Activated T-cell treated with anti-CD3 and anti-CD28 coated beads, Interleukin-2, amount 50 U/mL, for 48 hours (primary cell): ENCODE results near the gene DPYD.

Source experiments
- DNase-seq, 2 experiments: peaks; one replicate each; pipeline ENCODE4 v3.0.0-alpha.2; 2020

DPYD gene

DNA sequence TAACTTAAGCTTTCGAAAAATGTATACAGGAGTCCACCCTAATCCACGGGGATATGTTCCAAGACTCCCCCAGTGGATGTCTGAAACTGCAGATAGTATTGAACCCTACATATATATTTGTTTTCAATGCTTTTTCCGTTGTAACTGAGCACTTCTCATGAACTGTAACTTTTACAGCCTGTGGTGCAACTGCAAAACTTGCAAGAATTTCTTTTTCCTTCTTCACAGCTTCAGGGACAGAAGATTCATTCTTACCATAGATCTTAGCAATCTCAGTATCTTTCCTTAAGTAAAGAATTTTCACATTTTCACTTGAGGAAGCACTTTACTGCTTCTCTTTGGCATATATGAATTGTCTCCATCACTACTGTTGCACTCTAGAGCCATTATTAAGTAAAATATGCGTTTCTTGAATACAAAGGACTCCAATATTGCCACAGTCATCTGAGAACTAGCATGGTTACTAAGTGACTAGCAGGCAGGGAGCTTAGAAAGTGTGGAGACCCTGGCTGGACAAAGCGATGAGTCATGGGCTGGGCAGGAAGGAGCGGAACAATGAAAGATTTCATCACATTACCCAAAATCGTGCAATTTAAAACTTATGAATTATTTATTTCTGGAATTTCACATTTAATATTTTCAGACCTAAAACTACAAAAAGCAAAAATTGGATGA, 14.1 kb downstream of the DPYD start:
- no peak for DNase-seq

DNA sequence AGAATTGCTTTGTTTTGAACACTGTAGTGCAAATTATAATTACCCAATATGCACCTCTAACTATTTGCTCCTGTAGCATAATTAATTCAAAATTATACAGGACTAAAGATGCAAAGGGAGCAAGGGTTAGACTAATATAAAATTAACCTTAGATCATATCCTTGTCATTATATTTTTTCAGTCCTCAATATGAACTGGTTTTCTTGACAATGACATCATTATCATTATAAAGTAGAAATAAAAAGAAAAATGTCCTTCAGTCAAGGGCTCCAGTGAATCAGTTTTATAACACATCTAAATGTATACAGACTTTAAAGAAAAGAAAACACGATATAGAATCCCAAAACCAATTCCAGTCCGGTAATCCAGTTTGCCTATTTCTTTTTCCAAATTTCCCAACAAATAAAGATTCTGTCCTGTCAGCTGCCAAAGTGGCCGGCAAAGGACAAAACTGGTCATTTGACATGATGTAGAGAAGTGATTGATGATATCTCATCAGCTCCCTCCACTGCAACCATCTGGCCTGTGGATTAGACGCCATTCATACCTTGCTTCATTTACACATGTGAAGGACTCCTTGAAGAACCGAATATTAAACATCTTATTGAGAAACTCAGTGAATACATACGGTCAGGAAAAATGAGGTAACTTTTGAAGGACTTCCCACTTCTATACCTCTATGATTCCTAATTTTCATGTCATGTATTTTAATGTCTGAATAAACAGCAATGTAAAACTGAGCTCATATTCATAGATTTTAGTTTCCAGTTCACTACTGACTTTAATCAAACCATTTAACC, 15.5 kb downstream of the DPYD start:
- no peak for DNase-seq

DNA sequence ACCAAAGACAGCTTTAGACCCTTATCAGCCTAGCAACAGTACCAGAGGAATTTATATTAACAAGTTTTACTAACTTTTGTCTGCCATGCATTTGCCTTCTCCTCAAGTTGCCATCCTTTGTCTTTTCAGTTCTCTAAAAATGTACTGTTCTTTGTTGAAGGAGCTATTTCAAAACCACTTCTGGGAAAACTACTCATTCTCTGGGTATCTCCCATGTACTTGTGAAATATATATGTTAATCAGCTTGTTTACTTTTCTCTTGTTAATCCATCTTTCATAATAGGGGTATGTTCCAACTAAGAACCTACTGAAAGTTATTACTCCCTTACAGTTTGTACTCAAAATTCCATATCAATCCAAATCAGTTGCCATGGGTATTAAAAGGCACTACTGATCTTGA, 16.3 kb downstream of the DPYD start:
- DNase-seq = no peak

DNA sequence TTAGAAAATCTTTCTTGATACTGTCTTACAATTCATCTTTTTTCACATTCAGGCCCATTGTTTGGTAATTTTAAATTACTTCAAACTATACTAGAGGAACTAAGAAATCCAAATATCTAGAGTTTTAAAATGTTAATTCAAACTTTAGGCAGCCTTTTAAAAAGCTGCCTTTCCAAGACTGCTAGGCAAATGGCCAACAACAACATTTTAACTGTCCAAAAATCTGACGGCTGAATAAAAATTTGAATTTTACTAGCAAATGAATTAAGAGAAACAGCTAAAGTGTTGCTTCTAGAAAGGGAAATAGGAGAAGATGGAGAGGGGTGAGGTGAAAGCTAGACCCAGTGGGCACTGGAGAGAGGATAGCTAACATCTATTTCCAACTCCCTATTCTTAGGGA, 17.2 kb downstream of the DPYD start:
- DNase-seq = no peak

DNA sequence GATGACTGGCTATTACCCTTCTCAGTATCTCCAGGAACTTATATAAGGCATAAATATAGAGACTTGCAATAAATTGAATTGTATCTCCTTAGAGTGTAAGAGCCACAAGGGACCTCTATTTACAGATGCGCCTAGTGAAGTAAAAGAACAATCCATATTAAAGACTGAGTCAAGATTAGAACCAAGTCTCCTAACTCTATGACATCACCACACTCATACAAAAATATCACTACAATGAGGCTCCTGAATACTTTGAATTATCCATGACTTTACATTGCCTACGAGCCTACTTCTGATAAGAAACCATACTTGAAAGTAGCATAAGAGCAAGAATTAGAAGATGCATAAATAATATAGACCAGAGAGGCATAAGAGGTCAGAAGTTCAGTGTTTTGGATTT, 18.8 kb downstream of the DPYD start:
- no peak for DNase-seq

DNA sequence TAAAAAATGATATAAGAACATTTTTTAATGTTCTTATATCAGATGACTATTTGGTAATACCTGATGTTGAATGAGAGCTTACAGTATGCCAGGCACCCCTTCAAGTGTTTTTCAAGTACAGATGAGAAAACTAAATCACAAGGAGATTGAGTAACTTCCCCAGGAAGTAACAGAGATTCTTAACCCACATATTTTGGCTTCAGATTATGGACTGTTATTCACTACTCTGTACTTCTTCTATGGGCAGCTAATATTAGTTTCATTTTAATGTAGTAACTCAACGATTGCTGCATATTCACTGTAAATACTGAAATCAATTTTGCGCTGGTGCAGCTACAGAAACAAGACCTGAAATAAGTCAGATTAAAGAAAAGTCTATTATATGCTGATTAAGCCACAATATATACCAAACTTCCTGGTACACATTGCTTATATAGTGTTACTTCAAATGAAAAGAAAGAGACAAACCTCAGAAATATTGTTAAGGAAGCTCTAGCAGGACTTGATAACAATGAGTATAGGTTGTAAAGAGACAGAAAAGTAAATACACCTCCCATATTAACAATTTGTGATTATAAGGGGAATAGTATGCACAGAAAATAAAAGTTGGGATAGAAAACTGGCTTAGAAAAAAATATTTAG, 19.7 kb downstream of the DPYD start:
- DNase-seq = no peak

DNA sequence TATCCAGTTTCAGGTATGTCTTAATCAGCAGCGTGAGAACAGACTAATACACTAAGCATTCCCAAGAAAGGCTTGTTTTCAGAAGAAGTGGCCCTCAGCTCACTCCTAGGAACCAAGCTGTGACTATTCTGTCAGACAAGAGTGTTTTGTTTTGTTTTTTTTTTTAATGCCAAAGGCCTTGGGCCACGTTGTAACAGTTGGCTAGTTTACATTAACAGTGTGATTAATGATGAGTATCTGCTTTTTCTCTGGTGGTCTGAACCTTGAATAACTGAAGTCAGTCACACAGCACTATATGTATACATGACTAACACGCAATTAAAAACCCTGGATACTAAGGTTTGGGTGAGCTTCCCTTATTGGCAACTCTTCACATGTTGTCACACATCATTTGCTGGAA, 21.9 kb downstream of the DPYD start:
- DNase-seq = no peak

DNA sequence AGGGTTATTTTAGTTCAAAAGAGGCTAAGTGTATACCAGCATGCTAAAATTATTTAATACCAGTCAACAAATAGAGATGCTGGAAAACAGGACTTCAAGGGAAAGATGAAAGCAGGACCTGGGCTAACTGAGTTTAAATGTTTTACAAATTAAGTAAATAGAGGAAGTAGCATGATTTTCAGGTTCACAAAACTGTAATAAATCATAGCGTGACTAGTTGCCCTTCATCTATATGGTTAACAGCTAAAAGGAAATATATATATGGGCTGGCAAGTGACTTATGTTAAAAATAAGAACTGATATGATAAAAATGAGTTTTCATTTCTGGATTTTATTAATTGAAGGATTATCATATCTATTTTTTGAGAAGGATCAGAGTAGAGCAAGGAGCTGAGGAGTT, 25.6 kb downstream of the DPYD start:
- DNase-seq = no peak

DNA sequence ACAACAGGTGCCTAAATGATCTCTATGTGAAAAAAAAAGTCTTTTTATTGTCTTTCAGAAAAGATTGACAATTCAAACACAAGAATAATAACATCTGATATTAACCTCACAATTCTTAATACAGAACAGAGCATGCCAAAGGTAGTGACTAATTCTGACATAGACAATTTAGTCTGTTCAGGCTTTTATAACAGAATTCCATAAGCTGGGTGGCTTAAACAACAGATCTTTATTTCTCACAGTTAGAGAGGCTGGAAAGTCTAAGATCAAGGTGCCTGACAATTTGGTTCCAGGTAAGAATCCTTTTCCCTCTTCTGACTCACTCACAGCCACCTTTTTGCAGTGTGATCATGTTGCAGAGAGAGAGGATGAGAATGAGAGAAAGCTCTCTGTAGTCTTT, 27.0 kb downstream of the DPYD start:
- no peak for DNase-seq

DNA sequence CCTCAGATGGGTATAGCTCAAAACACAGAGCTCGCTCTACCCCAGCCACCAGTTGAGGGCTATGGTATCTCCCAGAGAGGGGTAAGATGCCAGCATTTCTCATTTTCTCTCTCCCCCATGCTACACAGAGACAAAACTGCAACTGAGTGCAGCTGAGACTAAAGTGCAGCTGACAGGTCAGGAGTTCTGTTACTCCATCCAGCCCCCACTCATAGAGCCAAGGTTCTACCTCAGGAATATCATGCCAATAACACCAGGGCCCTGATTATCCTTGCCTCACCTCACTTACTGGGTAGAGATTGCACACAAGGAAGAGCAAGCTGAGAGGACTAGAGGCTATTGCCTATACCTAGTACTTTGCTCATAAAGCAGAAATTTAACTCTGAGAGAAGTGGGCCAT, 34.6 kb downstream of the DPYD start:
- DNase-seq = no peak

DNA sequence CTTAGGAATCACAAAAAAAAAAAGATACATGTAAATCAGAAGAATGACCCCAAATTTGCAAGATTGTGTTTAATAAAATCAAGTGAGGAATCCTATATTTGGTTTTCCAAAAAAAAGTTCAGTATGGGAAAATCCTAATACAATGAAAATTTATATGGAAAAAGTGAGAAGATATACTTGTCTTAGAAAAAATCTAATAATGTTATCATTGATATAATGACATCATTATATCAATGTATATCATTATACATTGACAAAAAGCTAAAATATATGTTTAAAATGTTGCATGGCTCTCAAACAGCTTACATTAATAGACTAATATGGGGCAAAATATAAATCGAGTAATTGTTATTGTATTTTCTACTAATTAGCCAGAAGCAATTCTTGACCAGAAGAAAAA, 37.0 kb downstream of the DPYD start:
- no peak for DNase-seq

DNA sequence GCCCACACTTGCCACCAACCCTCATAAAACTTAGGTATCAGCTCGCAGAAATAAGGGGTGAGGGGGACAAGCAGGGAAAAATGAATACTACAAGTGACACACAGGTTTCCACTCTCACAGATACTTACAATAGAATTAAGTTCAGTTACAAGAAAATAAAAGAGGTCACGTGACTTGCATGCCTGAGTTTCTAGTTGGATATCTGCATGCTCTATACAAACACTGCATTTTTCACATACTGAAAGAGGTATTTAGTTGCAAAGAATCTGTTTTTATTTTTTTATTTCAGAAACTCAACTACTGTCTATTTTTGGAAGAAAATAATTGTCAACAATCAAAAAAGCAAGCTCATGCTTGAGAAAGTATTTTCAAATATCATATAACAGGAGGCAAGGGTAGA, 43.5 kb downstream of the DPYD start:
- no peak for DNase-seq

DNA sequence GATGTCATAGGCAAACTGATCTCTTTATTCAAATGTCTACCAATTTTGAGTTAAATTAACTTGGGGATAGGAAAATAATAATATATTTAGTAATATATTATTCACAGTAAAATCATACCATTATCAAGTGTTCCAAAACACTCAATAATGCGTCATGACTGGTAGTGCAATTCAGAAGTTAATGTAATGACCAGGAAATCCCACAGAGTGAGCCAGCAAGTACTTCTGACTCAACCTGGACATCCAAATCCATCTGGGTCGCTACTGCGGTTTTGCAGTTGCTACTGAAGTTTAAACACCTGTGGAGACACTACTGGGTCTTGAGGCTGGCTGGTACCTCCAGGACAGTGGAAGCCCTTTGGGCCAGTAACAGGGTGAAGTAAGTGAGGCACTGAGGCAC, 44.8 kb downstream of the DPYD start:
- no peak for DNase-seq

DNA sequence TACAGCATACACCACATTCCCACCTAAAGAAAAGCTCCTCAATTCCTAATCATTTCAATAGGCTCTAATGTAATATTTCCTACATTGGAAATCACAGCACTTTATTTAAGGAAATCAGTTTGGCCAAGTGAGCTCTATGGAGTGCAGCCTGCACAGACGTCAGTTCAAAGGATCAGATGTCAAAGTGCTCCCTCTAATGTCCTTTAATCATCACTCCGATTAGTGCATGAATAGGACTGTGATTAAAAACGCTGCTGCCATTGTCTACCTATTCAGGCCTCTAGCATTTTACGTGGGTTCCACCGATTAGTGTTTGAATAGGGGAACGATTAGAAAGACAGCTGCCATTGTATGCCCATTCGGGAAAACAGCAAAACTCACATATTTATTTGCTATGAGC, 50.2 kb downstream of the DPYD start:
- DNase-seq = no peak

DNA sequence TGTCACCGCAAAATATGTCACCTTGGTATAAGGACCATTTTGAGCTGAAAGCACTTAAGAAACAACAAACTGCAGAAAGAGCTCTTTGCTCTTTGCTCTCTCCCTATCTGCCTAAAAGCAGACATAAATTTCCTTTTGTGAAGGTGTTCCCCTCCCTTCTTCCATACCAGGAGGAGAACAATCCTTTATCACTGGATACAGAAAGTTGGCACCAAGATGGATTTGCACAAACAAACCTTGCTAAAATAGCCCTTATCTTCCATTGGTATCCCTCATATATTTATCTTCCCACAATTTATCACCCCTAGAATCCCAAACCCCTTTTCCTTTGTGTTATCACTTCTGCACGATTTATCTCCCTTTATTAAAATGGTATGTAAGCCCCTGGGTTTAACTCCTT, 51.4 kb downstream of the DPYD start:
- no peak for DNase-seq

DNA sequence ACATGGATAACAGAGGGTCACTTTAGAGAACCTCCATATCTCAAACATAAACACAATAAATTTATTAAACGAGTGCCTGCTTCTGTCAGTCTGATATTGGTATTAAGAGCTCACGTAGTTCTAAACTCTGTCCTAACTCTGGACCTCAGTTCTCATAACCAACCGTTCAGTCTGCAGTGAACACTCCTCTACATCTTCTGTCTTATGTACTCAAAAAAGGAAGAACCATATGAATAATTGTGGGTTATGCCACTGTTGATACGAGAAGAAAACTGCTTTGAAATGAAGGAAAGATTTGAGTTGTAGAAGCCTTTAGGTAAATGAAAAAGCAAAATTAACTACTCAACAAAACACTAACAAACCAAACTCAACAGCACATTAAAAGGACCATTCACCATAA, 53.7 kb downstream of the DPYD start:
- DNase-seq = no peak

DNA sequence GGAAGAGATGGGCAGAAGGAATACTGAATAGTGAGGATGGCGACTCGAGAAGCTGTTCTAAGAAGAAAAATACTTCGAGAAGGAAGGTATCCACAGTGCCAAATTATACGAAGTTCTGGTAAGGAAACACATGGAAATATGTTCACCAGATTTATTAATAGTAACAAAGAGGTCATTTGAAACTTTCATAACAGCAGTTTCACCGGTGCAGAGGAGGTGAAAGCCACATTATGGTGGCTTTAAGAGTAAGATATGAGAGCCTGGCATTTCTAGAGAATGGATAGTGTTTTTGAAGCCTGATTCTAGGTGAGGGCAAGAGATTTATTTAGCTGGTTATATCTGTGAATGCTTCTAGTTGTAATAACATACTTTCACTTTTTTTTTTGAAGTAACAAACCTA, 56.2 kb downstream of the DPYD start:
- DNase-seq = no peak

DNA sequence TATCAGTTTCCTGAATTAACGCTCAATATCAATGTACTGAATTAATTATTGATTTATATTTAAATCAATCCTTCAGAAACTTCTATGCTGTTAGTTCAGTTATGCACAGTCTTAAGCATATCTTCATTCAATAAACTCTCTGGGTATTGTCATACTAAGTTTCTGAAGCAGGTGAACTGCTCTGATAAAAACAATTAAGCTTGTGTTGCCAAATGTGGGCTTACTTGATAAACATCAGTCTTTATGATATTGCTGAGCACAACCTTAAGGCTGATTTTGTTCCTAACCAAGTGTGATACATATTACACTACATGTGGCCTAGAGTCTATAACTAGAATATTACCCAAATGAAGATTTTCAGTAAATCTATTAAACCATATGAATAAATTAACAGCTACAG, 67.6 kb downstream of the DPYD start:
- DNase-seq = no peak

DNA sequence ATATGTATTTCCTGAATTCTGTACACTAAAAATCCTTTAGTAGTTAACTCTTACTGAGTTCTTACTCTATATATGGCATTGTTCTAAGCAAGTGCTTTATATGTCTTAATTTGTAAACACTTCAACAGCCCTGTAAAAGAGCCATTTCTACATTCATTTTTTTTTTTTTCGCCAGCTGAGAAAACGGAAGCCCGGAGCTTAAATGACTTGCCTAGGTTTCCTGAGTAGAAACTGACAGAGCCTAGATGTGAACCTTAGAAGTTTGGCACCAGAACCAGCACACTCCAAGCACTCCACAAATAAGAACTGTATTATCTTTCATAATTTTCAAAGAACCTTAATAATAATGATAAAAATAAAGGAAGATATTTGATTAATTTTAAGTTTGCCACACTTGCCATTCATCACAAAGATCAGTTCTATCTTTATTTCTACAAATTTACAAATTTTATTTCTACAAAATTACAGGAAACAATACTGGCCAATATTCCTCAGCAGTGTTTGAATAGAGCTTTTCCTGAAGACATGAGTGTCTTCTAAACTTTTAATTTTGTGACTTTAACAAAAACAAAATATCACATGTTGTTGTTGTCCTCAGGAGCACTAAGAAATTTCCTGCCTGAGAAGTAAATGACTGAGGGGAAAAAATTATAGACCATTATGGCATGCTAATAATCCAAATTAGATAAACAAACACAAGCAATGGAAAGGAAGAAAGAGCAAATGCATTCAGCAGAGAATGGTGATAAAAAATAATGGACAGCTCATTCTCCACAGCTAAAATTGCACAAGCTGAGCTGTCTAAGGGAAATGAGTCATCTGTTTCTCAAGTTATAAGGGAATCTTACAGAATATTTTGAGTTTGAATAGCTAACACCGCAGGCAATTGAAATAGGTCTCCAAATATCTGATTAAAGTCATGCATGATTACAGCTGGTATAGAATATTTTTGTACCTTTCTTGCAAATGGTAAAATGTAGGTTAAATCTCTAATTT, 71.2 kb downstream of the DPYD start:
- no peak for DNase-seq

DNA sequence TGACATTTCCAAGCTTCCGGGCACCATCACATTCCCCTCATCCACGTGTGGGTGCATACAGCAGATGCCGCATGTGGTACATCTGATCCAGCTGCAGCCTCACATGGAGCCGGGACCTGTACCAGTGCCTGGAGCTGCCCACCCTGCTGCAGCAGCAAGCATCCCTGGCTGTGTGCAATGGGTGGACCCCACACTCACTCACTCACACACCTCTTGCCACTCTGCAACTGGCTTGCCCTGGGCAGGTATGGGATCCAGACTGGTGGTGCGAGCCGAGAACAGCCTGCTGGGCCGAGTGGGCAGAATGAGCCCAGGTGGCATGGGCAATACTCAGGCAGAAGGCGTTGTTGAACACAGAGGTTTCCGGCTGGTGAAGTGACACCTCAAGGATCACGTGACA, 75.0 kb downstream of the DPYD start:
- no peak for DNase-seq

DNA sequence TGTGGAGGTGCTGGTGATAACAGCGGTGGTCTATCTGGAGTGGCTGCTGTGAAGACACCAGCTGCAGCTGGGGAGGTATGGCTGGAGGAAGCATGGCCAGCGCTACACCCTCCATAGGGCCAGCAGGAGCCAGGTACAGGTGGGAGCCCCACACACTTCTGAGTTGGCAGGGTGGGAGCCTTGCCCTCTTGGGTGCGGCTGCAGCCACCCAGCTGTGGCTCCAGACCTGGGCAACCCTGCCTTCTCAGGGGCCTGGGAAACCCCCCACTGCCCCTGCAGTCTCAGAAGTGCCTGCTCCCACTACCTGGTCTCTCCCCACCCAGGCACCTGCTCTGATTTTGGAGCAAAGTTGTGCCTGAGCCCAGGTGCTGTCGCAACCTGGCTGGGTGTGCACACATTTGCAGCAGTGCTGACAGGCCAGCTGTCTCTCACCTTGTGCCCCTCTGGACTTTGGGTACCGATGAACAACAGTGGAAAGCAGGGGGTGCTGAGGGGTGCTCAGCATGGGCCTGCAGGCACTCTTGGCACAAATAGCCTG, 76.2 kb downstream of the DPYD start:
- no peak for DNase-seq

DNA sequence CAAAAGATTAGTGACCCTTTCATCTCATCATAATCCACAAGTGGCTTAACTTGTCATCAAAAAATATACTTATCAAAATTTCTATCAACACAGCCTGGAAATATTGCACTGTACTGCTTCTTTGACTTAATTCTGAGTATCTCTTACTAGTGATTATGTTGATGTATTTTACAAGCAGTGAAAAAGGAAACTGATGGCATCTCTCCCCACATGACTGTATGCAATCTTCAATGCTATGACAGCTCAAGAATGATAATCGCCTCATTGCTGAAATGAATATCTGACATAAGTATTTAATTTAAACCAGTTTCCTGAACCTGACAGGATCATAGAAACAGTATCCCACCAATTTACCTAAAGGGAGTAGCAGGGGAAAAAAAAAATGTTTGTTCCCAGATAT, 79.5 kb downstream of the DPYD start:
- no peak for DNase-seq

DNA sequence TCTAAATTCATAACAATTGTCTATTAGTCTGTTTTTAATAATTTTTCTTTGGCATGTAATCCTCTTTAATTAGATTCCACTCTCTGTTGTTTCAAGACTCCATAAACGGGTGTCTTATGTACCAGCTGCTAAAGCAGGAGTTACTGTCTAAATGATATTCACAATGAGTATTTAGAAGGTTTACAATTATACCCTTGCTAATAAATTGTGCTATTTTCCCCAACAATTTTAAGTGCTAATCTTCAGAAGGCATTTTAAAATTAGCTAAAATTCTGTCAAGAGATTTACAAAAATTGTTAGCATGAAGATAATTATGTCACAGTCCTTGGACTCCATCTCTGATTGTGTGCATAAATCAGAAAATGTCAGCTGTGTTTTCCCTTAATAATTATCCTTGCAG, 83.7 kb downstream of the DPYD start:
- DNase-seq = no peak
